ENCODE results near the gene DIPK1C. TPM values are rescaled to one million over a fixed set of nuclear protein-coding genes. Genes with fewer than 3 reads are reported as not detected.

The DIPK1C gene
- total and polyA plus RNA-seq, 2 experiments from 2014 or later = 0.28 to 0.40 TPM

DNA sequence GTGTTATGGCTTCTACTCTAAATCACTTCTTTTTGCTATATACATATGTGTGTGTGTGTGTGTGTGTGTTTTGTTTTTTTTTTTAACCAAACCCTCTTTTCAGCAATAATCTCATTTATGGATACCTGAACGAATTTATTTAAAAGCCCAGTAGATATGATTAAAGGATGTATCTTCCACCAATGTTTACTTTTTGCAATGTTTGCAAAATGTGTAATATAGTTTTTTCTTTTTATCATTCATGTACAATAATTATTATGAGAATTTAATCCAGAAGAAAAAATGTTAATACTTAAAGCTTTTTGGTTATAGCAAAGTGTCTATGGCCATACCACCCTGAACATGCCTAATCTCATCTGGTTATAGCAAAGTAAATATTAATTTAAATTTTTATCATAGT, 37.4 kb upstream of the DIPK1C start:
- Histone ChIP-seq H3K4me2 (no peak overlapping the region), H2AFZ (no peak overlapping the region), H3K9me2 (replicated peaks; ENCODE audit: insufficient read depth) (no peaks in the 10 kb centered on the region), H3K27me3 (no peaks in the 10 kb centered on the region), H4K20me1 (ENCODE audit: insufficient read depth, poor library complexity, severe bottlenecking) (no peaks in the 10 kb centered on the region), H3K79me2 (peaks cover 28% of the 10 kb centered on the region), H3K4me1 (ENCODE audit: insufficient read depth) (peaks cover 14% of the 10 kb centered on the region), H3K4me3 (no peak overlapping the region), H3K9me3 (ENCODE audit: low read depth) (no peaks in the 10 kb centered on the region), H3K36me3 (replicated peaks; ENCODE audit: insufficient read depth, low read depth) (no peaks in the 10 kb centered on the region), H3K27ac (no peak overlapping the region)
- 92% methylated on average over 1 of the region's 1 CpG for WGBS (ENCODE audit: low lambda C conversion rate, missing lambda C conversion rate)
- no peak for TF ChIP-seq EZH2 (IDR thresholded peaks at IDR 0.05; ENCODE audit: borderline replicate concordance)
- TF ChIP-seq, protein P1, sequence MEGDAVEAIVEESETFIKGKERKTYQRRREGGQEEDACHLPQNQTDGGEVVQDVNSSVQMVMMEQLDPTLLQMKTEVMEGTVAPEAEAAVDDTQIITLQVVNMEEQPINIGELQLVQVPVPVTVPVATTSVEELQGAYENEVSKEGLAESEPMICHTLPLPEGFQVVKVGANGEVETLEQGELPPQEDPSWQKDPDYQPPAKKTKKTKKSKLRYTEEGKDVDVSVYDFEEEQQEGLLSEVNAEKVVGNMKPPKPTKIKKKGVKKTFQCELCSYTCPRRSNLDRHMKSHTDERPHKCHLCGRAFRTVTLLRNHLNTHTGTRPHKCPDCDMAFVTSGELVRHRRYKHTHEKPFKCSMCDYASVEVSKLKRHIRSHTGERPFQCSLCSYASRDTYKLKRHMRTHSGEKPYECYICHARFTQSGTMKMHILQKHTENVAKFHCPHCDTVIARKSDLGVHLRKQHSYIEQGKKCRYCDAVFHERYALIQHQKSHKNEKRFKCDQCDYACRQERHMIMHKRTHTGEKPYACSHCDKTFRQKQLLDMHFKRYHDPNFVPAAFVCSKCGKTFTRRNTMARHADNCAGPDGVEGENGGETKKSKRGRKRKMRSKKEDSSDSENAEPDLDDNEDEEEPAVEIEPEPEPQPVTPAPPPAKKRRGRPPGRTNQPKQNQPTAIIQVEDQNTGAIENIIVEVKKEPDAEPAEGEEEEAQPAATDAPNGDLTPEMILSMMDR (IDR thresholded peaks at IDR 0.05; ENCODE audit: poor library complexity) = no peak
- no peak for TF ChIP-seq EZH2phosphoT487 (IDR thresholded peaks at IDR 0.05; ENCODE audit: low read depth, severe bottlenecking, unreplicated experiment)
- DNase-seq (ENCODE audit: low spot score) = no peak

DNA sequence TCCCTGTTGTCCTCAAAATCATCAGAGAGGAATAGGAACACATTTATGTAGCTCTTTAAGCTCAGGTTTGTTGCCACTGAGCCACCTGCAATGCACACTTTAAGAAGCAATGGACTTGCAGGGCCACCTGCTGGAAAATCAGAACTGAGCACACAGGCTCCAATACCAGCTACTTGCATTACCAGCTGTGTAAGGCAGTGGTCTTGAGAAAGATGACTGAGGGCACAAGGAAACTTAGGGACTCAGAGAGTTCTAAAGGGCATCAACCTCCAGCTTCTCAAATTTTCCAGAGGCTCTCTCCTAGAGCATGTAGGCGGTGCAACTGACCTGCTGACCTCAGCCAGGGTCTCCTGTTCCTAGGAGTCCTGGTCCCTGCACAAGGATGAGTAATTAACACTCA, 36.6 kb upstream of the DIPK1C start:
- no peak for TF ChIP-seq EZH2phosphoT487 (IDR thresholded peaks at IDR 0.05; ENCODE audit: low read depth, severe bottlenecking, unreplicated experiment)
- no peak for TF ChIP-seq EZH2 (IDR thresholded peaks at IDR 0.05; ENCODE audit: borderline replicate concordance)
- TF ChIP-seq, protein P1 (IDR thresholded peaks at IDR 0.05; ENCODE audit: poor library complexity) = peak; percentile 77
- Histone ChIP-seq H3K79me2 (peaks cover 20% of the 10 kb centered on the region), H3K36me3 (replicated peaks; ENCODE audit: insufficient read depth, low read depth) (no peaks in the 10 kb centered on the region), H3K4me1 (ENCODE audit: insufficient read depth) (peaks cover 14% of the 10 kb centered on the region), H3K4me2 (no peak overlapping the region), H3K27me3 (no peaks in the 10 kb centered on the region), H3K27ac (no peak overlapping the region), H3K9me3 (ENCODE audit: low read depth) (no peaks in the 10 kb centered on the region), H3K4me3 (no peak overlapping the region), H3K9me2 (replicated peaks; ENCODE audit: insufficient read depth) (no peaks in the 10 kb centered on the region), H2AFZ (no peak overlapping the region), H4K20me1 (ENCODE audit: insufficient read depth, poor library complexity, severe bottlenecking) (no peaks in the 10 kb centered on the region)
- 33% methylated on average over 1 of the region's 1 CpG for WGBS (ENCODE audit: low lambda C conversion rate, missing lambda C conversion rate)
- DNase-seq (ENCODE audit: low spot score) = peak; percentile 75

DNA sequence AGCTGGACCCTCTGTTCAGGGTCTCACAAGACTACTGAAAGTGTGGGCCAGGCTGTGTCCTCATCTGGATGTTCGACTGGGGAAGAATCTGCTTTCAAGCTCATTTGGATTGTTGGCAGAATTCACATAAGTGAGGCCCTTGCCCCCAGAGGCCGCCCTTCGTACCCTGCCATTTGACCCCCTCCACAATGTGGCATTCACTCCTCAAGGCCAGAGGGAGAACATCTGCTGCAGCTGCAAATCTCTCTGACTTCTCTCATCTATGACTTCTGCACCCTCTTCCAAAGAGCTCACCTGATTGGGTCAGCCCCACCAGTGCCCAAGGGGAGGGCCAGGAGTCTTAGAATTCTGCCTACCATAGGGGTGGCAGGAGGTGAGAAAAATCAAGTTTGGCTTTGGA, 35.2 kb upstream of the DIPK1C start:
- no peaks in the 10 kb centered on the region for H3K27me3 ChIP-seq
- 96% methylated on average over 3 of the region's 3 CpGs for WGBS (ENCODE audit: low lambda C conversion rate, missing lambda C conversion rate)
- H2AFZ ChIP-seq = no peak overlapping the region
- H3K4me2 ChIP-seq = no peak overlapping the region
- peaks cover 6% of the 10 kb centered on the region for H3K79me2 ChIP-seq
- peaks cover 3% of the 10 kb centered on the region for H3K4me1 ChIP-seq (ENCODE audit: insufficient read depth)
- TF ChIP-seq EZH2 (IDR thresholded peaks at IDR 0.05; ENCODE audit: borderline replicate concordance) (no peak), EZH2phosphoT487 (IDR thresholded peaks at IDR 0.05; ENCODE audit: low read depth, severe bottlenecking, unreplicated experiment) (no peak)
- TF ChIP-seq, protein P1 (IDR thresholded peaks at IDR 0.05; ENCODE audit: poor library complexity) = no peak
- H3K36me3 ChIP-seq (replicated peaks; ENCODE audit: insufficient read depth, low read depth) = no peaks in the 10 kb centered on the region
- H3K9me3 ChIP-seq (ENCODE audit: low read depth) = no peaks in the 10 kb centered on the region
- H3K4me3 ChIP-seq = no peak overlapping the region
- H3K9me2 ChIP-seq (replicated peaks; ENCODE audit: insufficient read depth) = no peaks in the 10 kb centered on the region
- H4K20me1 ChIP-seq (ENCODE audit: insufficient read depth, poor library complexity, severe bottlenecking) = no peaks in the 10 kb centered on the region
- no peak for DNase-seq (ENCODE audit: low spot score)
- no peak overlapping the region for H3K27ac ChIP-seq

DNA sequence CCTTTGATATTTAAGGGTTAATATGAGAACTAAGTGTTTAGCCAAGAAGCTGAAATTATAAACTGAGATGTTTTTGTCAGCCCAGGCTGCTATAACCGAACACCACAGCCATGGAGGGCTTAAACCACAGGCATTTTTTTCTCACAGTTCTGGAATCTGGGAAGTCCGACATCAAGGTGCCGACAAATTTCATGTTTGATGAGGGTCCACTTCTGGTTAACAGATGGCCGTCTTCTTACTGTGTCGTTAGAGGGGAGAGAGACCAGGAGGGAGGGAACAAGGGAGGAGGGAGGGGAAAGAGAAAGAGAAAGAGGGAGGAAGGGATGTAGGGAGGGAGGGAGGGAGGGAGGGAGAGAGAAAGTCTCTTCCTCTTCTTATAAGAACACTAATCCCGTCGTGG, 32.6 kb upstream of the DIPK1C start:
- no peak overlapping the region for H3K27ac ChIP-seq
- H3K4me1 ChIP-seq (ENCODE audit: insufficient read depth) = peaks cover 15% of the 10 kb centered on the region
- H2AFZ ChIP-seq = no peak overlapping the region
- H3K4me2 ChIP-seq = no peak overlapping the region
- DNase-seq (ENCODE audit: low spot score) = no peak
- H3K36me3 ChIP-seq (replicated peaks; ENCODE audit: insufficient read depth, low read depth) = no peaks in the 10 kb centered on the region
- TF ChIP-seq, protein P1 (IDR thresholded peaks at IDR 0.05; ENCODE audit: poor library complexity) = no peak
- no peak for TF ChIP-seq EZH2 (IDR thresholded peaks at IDR 0.05; ENCODE audit: borderline replicate concordance)
- no peak for TF ChIP-seq EZH2phosphoT487 (IDR thresholded peaks at IDR 0.05; ENCODE audit: low read depth, severe bottlenecking, unreplicated experiment)
- H3K9me3 ChIP-seq (ENCODE audit: low read depth) = no peaks in the 10 kb centered on the region
- WGBS (ENCODE audit: low lambda C conversion rate, missing lambda C conversion rate) = 30% methylated on average over 7 of the region's 7 CpGs
- H3K9me2 ChIP-seq (replicated peaks; ENCODE audit: insufficient read depth) = no peaks in the 10 kb centered on the region
- no peaks in the 10 kb centered on the region for H3K27me3 ChIP-seq
- H4K20me1 ChIP-seq (ENCODE audit: insufficient read depth, poor library complexity, severe bottlenecking) = no peaks in the 10 kb centered on the region
- no peak overlapping the region for H3K4me3 ChIP-seq
- H3K79me2 ChIP-seq = no peaks in the 10 kb centered on the region

Data from hepatocyte (in vitro differentiated cells).